Fibroblast of peridontal ligament (primary cell): Measurements from ENCODE around the gene CLTA.

Experiments used
- DNase-seq: peaks from one replicate; pipeline ENCODE4 v3.0.0-alpha.2; 2010; ENCODE audit errors: extremely low read depth

The CLTA gene

GRCh38 chr9:36188212-36188611 is 2.5 kb upstream of the CLTA start:
- DNase-seq, result no peak

GRCh38 chr9:36189976-36190375 is 745 bp upstream of the CLTA start:
- no peak for DNase-seq

- DNase-seq, result no peak
Measured at GRCh38 chr9:36191290-36191645, 547 bp downstream of the CLTA start.

- DNase-seq, result no peak
Measured at GRCh38 chr9:36191686-36192085, 965 bp downstream of the CLTA start.

GRCh38 chr9:36192196-36192595 is 1.5 kb downstream of the CLTA start:
- DNase-seq, result no peak

- no peak for DNase-seq
Measured at GRCh38 chr9:36193023-36193422, 2.3 kb downstream of the CLTA start.

GRCh38 chr9:36194326-36195000 is 3.7 kb downstream of the CLTA start:
- DNase-seq, result peak; percentile 55

- no peak for DNase-seq
Measured at GRCh38 chr9:36204906-36205547, 14.3 kb downstream of the CLTA start.

GRCh38 chr9:36207016-36207415 is 16.3 kb downstream of the CLTA start:
- DNase-seq, result no peak

GRCh38 chr9:36207546-36208012 is 16.9 kb downstream of the CLTA start:
- peak; percentile 57 for DNase-seq

- DNase-seq, result no peak
Measured at GRCh38 chr9:36208521-36209253, 18.0 kb downstream of the CLTA start.

- DNase-seq, result no peak
Measured at GRCh38 chr9:36210722-36211121, 20.0 kb downstream of the CLTA start.

- DNase-seq, result no peak
Measured at GRCh38 chr9:36211510-36211909, 20.8 kb downstream of the CLTA start.

GRCh38 chr9:36213387-36213786 is 22.7 kb downstream of the CLTA start:
- DNase-seq, result no peak

- DNase-seq, result no peak
Measured at GRCh38 chr9:36213989-36214388, 23.3 kb downstream of the CLTA start.

- DNase-seq, result peak; percentile 83
Measured at GRCh38 chr9:36214571-36214970, 23.9 kb downstream of the CLTA start.

GRCh38 chr9:36217256-36217968 is 26.7 kb downstream of the CLTA start:
- no peak for DNase-seq

- DNase-seq, result no peak
Measured at GRCh38 chr9:36218011-36218410, 27.3 kb downstream of the CLTA start.

GRCh38 chr9:36218411-36218901 is 27.7 kb downstream of the CLTA start:
- DNase-seq, result no peak

- no peak for DNase-seq
Measured at GRCh38 chr9:36221667-36222066, 30.9 kb downstream of the CLTA start.

- peak; percentile 20 for DNase-seq
Measured at GRCh38 chr9:36222449-36222848, 31.7 kb downstream of the CLTA start.

GRCh38 chr9:36237230-36237629 is 46.5 kb downstream of the CLTA start:
- DNase-seq, result no peak
